KMS-11 (cell line): ENCODE data around the gene CLDN9.

Experiments
- H2AFZ ChIP-seq: fragments of 200-600 bp; sonication (generic); 2 replicates; pipeline ENCODE4 v1.6.1; 2016; ENCODE audit warnings: antibody characterized with exemption, mixed run types, low read depth
- H3K27ac ChIP-seq: fragments of 200-600 bp; sonication (generic); 2 replicates; pipeline ENCODE4 v1.6.1; 2016; ENCODE audit warnings: mild to moderate bottlenecking, mixed run types
- H3K27me3 ChIP-seq: fragments of 200-600 bp; sonication (generic); 2 replicates; pipeline ENCODE4 v1.6.1; 2017; ENCODE audit warnings: mild to moderate bottlenecking, low read depth, mixed run types, moderate library complexity; ENCODE audit not compliant: insufficient read depth
- H3K36me3 ChIP-seq: fragments of 200-600 bp; sonication (generic); 2 replicates; pipeline ENCODE4 v1.6.1; 2017; ENCODE audit warnings: mild to moderate bottlenecking, mixed run types; ENCODE audit not compliant: insufficient read depth
- H3K4me1 ChIP-seq: fragments of 200-600 bp; sonication (generic); 2 replicates; pipeline ENCODE4 v1.6.1; 2016; ENCODE audit warnings: mild to moderate bottlenecking, low read depth, mixed run types; ENCODE audit not compliant: poor library complexity, severe bottlenecking
- H3K4me2 ChIP-seq: fragments of 200-600 bp; sonication (generic); 2 replicates; pipeline ENCODE4 v1.7.0; 2016; ENCODE audit warnings: mild to moderate bottlenecking, mixed run types
- H3K4me3 ChIP-seq: fragments of 200-600 bp; sonication (generic); IDR thresholded peaks from 2 replicates; pipeline ENCODE4 v1.6.1; 2017; ENCODE audit warnings: low read depth, low read length, mixed read lengths; ENCODE audit not compliant: insufficient read depth
- H3K79me2 ChIP-seq: fragments of 200-600 bp; sonication (generic); 2 replicates; pipeline ENCODE4 v1.6.1; 2016; ENCODE audit warnings: low read depth, mixed run types; ENCODE audit not compliant: insufficient read depth
- H3K9ac ChIP-seq: fragments of 200-600 bp; sonication (generic); 2 replicates; pipeline ENCODE4 v1.6.1; 2016; ENCODE audit warnings: mild to moderate bottlenecking, mixed run types
- H4K20me1 ChIP-seq: fragments of 200-600 bp; sonication (generic); 2 replicates; pipeline ENCODE4 v1.6.1; 2016; ENCODE audit warnings: mild to moderate bottlenecking, mixed run types; ENCODE audit not compliant: insufficient read depth
- CTCF ChIP-seq: fragments of 200-600 bp; sonication (generic); conservative IDR thresholded peaks from 2 replicates; pipeline ENCODE4 v1.6.1; 2017; ENCODE audit warnings: low read depth, mild to moderate bottlenecking, antibody characterized with exemption, low read length, moderate library complexity, mixed read lengths

Gene CLDN9

GRCh38 chr16:3062553-3062952 is 49.8 kb downstream of the CLDN9 start:
- Histone ChIP-seq H3K79me2 (no peaks in the 10 kb centered on the region), H3K27me3 (peaks cover 6% of the 10 kb centered on the region; the same call in 1 of the 2 replicates), H2AFZ (no peak overlapping the region), H3K27ac (no peak overlapping the region), H4K20me1 (no peaks in the 10 kb centered on the region), H3K4me2 (no peak overlapping the region), H3K4me1 (peaks cover 14% of the 10 kb centered on the region), H3K36me3 (no peaks in the 10 kb centered on the region), H3K4me3 (no peak overlapping the region), H3K9ac (no peak overlapping the region)
- no peak for TF ChIP-seq CTCF

DNA sequence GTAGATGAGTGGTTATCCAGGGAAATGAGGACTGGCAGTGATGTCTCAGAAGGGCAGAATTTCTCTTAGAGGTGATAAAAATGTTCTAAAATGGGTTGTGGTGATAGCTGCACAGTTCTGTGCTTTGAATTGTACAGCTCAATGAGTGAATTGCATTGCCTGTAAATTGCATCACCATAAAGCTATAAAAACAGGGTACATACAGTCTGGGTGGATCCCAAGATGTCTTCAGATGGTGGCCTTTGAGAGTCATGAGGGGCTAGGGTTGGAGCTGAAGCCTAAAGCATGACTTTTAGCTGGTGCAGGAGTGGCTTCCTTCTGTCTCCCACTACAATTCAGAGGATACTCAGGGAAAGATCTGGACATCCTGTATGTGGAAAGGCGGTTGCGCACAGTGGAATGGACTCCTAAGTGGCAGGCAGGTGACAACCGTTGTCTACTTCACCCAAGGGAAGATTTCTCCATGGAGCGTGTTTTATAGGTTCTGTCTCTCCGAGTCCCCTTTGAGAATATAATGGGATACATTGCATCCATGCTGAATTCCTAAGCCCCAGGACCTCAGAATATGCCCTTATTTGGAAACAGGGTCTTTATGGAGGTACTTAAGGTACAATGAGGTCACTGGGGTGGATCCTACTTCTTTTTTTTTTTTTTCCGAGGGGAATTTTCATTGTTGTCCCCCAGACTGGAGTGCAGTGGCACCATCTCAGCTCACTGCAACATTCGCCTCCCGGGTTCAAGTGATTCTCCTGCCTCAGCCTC is 51.1 kb downstream of the CLDN9 start:
- Histone ChIP-seq H3K27ac (no peak overlapping the region), H3K4me3 (no peak overlapping the region), H3K4me1 (peaks cover 14% of the 10 kb centered on the region), H3K36me3 (no peaks in the 10 kb centered on the region), H4K20me1 (no peaks in the 10 kb centered on the region), H3K27me3 (peaks cover 6% of the 10 kb centered on the region; the same call in 1 of the 2 replicates), H3K79me2 (no peaks in the 10 kb centered on the region), H3K4me2 (no peak overlapping the region), H3K9ac (no peak overlapping the region), H2AFZ (no peak overlapping the region)
- TF ChIP-seq CTCF = no peak
